Coronary artery (tissue), 2 donors: ENCODE data around the gene DPP7.

ENCODE experiments used
- DNase-seq: peaks from one replicate; pipeline ENCODE4 v3.0.0-alpha.2; 2017; ENCODE audit warnings: low spot score
- H3K27ac ChIP-seq, 2 donors: fragments of 200-600 bp; sonication (generic); one replicate each; pipeline ENCODE4 v1.5.1; 2016 to 2019
- H3K4me3 ChIP-seq: fragments of 200-600 bp; sonication (generic); 2 replicates; pipeline ENCODE4 v1.5.1; 2016; ENCODE audit warnings: mild to moderate bottlenecking, moderate library complexity
- TF ChIP-seq, protein P1 (sequence below): fragments of 200-600 bp; sonication (generic); IDR thresholded peaks from one replicate; pipeline ENCODE4 v1.5.1; 2019; ENCODE audit warnings: antibody characterized with exemption

DPP7 gene

GRCh38 chr9:137077758-137078693 lies 36.5 kb downstream of the DPP7 start:
- DNase-seq, result no peak

GRCh38 chr9:137077010-137077747 lies 37.4 kb downstream of the DPP7 start, which contains the start of gene UAP1L1:
Gene UAP1L1, plus strand, starts transcription at chr9:137077517. Its CDS starts 16 bp downstream, at chr9:137077533.
- TF ChIP-seq, protein P1, sequence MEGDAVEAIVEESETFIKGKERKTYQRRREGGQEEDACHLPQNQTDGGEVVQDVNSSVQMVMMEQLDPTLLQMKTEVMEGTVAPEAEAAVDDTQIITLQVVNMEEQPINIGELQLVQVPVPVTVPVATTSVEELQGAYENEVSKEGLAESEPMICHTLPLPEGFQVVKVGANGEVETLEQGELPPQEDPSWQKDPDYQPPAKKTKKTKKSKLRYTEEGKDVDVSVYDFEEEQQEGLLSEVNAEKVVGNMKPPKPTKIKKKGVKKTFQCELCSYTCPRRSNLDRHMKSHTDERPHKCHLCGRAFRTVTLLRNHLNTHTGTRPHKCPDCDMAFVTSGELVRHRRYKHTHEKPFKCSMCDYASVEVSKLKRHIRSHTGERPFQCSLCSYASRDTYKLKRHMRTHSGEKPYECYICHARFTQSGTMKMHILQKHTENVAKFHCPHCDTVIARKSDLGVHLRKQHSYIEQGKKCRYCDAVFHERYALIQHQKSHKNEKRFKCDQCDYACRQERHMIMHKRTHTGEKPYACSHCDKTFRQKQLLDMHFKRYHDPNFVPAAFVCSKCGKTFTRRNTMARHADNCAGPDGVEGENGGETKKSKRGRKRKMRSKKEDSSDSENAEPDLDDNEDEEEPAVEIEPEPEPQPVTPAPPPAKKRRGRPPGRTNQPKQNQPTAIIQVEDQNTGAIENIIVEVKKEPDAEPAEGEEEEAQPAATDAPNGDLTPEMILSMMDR, result no peak
- Histone ChIP-seq H3K4me3 (peak within 1 kb of the TSS; percentile 72), H3K27ac (peak within 1 kb of the TSS in 1 of 2 donors; percentile 68)
- no peak for DNase-seq

More at GRCh38 chr9:137077758-137078693, 36.5 kb downstream of the DPP7 start:
- TF ChIP-seq, protein P1, result no peak
- peak overlapping the region; percentile 72 for H3K4me3 ChIP-seq
- peak overlapping the region in 1 of 2 donors; percentile 68 for H3K27ac ChIP-seq

GRCh38 chr9:137076636-137077009 lies 37.9 kb downstream of the DPP7 start:
- Histone ChIP-seq H3K27ac (peak overlapping the region in 1 of 2 donors; percentile 68), H3K4me3 (peak overlapping the region; percentile 72)
- TF ChIP-seq, protein P1, result no peak
- DNase-seq, result no peak

GRCh38 chr9:137075275-137075775 lies 39.2 kb downstream of the DPP7 start:
- no peak for DNase-seq
- TF ChIP-seq, protein P1, result no peak
- H3K27ac ChIP-seq, result no peak overlapping the region
- no peak overlapping the region for H3K4me3 ChIP-seq

DNA sequence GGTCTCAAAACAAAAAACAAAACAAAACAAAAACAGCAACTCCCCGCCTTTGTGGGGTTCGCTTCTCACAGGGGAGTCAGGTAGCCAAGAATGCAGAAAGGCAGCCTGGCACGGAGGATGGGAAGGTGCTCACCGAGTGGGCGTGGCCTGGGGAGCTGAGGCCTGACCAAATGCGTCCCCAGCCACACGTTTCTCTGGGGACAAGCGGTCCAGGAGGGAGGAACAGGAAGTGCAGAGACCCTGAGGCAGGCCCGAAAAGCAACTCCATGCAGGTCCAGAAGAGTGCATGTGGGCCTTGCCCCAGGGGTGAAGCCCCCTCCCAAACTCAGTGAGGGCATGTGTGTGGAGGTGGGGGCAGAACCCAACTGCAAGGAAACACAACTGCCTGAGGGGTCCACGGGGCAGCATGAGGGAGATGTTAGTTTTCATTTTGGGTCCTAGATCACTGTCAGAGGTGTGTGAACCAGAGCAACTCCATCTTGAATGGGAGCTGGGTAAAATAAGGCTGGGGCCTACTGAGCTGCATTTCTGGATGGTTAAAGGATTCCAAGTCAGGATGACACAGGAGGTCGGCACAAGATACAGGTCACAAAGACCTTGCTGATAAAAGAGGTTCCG lies 39.8 kb downstream of the DPP7 start:
- DNase-seq, result no peak
- TF ChIP-seq, protein P1, result no peak
- no peak overlapping the region for H3K27ac ChIP-seq
- no peak overlapping the region for H3K4me3 ChIP-seq

GRCh38 chr9:137073992-137074399 lies 40.5 kb downstream of the DPP7 start:
- H3K27ac ChIP-seq, result no peak overlapping the region
- no peak overlapping the region for H3K4me3 ChIP-seq
- no peak for DNase-seq
- TF ChIP-seq, protein P1, result no peak
